Measurements from ENCODE around the gene COQ9.
A peak's percentile ranks its signal among the peaks of the same experiment; 100 is the strongest.
"Not testable (repeated sequence)": the region's sequence is repeated elsewhere in the genome, so short reads cannot be mapped to it uniquely, and the experiment has no call there.

Gene COQ9

GRCh38 chr16:57427307-57427706 lies 20.0 kb upstream of the COQ9 start:
- DNase-seq: no peak

- no peak for DNase-seq
These were observed 19.5 kb upstream of the COQ9 start for GRCh38 chr16:57427824-57428223.

GRCh38 chr16:57430955-57431354 lies 16.3 kb upstream of the COQ9 start:
- DNase-seq: no peak

GRCh38 chr16:57432505-57432904 lies 14.8 kb upstream of the COQ9 start:
- no peak for DNase-seq

- no peak for DNase-seq
These were observed 14.3 kb upstream of the COQ9 start for GRCh38 chr16:57432989-57433388.

- DNase-seq: no peak
These were observed 13.3 kb upstream of the COQ9 start for GRCh38 chr16:57434003-57434402.

- DNase-seq: no peak
These were observed 11.4 kb upstream of the COQ9 start for GRCh38 chr16:57435838-57436237.

GRCh38 chr16:57439947-57440346 lies 7.3 kb upstream of the COQ9 start:
- not testable (repeated sequence) for DNase-seq

GRCh38 chr16:57440551-57440950 lies 6.7 kb upstream of the COQ9 start:
- DNase-seq: not testable (repeated sequence)

GRCh38 chr16:57444711-57445110 lies 2.6 kb upstream of the COQ9 start:
- DNase-seq: no peak

- no peak for DNase-seq
These were observed 1.8 kb upstream of the COQ9 start for GRCh38 chr16:57445510-57445909.

- peak; percentile 53 for DNase-seq
These were observed 621 bp upstream of the COQ9 start for GRCh38 chr16:57446531-57447185.

- DNase-seq: no peak
These were observed 4.7 kb downstream of the COQ9 start for GRCh38 chr16:57452021-57452420.

GRCh38 chr16:57462209-57462977 lies 15.1 kb downstream of the COQ9 start, which contains the start of gene POLR2C:
Gene POLR2C, plus strand, starts transcription at chr16:57462679. Its CDS starts 46 bp downstream, at chr16:57462725.
- DNase-seq: peak; percentile 81

GRCh38 chr16:57462978-57463362 lies 15.7 kb downstream of the COQ9 start:
- no peak for DNase-seq

GRCh38 chr16:57464523-57464922 lies 17.2 kb downstream of the COQ9 start:
- no peak for DNase-seq

GRCh38 chr16:57468346-57468745 lies 21.1 kb downstream of the COQ9 start:
- DNase-seq: no peak

GRCh38 chr16:57469046-57469445 lies 21.8 kb downstream of the COQ9 start:
- DNase-seq: no peak

GRCh38 chr16:57469917-57470470 lies 22.7 kb downstream of the COQ9 start:
- no peak for DNase-seq

- no peak for DNase-seq
These were observed 23.4 kb downstream of the COQ9 start for GRCh38 chr16:57470711-57471110.

- no peak for DNase-seq
These were observed 23.9 kb downstream of the COQ9 start for GRCh38 chr16:57471209-57471608.

GRCh38 chr16:57471852-57472664 lies 24.8 kb downstream of the COQ9 start:
- peak; percentile 9 for DNase-seq

- DNase-seq: peak; percentile 53
These were observed 25.4 kb downstream of the COQ9 start for GRCh38 chr16:57472665-57473060.
